Measurements from ENCODE around the gene KEL. TPM values are rescaled to one million over a fixed set of nuclear protein-coding genes. Genes with fewer than 3 reads are reported as not detected.

The KEL gene
- total RNA-seq, 1 experiment from 2014 or later, result 0.91 TPM

- Histone ChIP-seq H3K36me3 (ENCODE audit: control insufficient read depth in 1 of 2, insufficient read depth in 2 of 2, low read length in 2 of 2) (no peaks in the 10 kb centered on the region), H2AFZ (ENCODE audit: low read depth, low read length, poor library complexity, severe bottlenecking) (peak overlapping the region; percentile 99), H3K4me2 (ENCODE audit: low read length) (peak overlapping the region; percentile 77), H4K20me1 (ENCODE audit: insufficient read depth) (no peaks in the 10 kb centered on the region), H3K9me3 (ENCODE audit: control insufficient read depth in 1 of 2, insufficient read depth in 1 of 2, low read depth in 1 of 2, low read length in 2 of 2) (no peaks in the 10 kb centered on the region), H3K4me1 (ENCODE audit: control insufficient read depth in 1 of 2, insufficient read depth in 2 of 2, low read length in 2 of 2) (peaks cover 0 to 8% of the 10 kb centered on the region in 2 experiments; a peak in 1 of 4 replicates), H3K27me3 (ENCODE audit: insufficient read depth, low read length) (no peaks in the 10 kb centered on the region), H3K27ac (ENCODE audit: low read depth, low read length) (no peak overlapping the region), H3K9ac (ENCODE audit: low read length) (0 out of 2 replicates have a peak overlapping the region, but pooled peaks have one; percentile 22), H3K9me2 (ENCODE audit: insufficient read depth) (no peaks in the 10 kb centered on the region), H3K4me3 (replicated peaks in 1 of 2; ENCODE audit: low read depth in 1 of 2, low read length in 2 of 2) (peak overlapping the region; percentile 11 to 50; a peak in 3 of 4 replicates), H3K79me2 (ENCODE audit: insufficient read depth, low read length) (no peaks in the 10 kb centered on the region)
- RAD21 ChIA-PET (ENCODE audit: low non-redundant PET in 1 of 2, low total read pairs in 2 of 2, uncharacterized antibody in 2 of 2, unreplicated experiment in 2 of 2), result interaction anchor here (0.9 to 1.8 kb wide), 3 partner anchors 131 to 212 kb away, joined by 3 to 10 read pairs (median 5); no protein-coding TSS in a partner anchor
- DNase-seq (ENCODE audit: low read depth, low spot score), result peak; percentile 36
- CTCF ChIA-PET, result interaction anchor here (0.7 to 18.9 kb wide), 20 partner anchors 8 to 446 kb away, joined by 3 to 331 read pairs (median 6); partner anchors contain the start of genes EPHB6 and TRPV6
- peak; percentile 51 for ATAC-seq
- POLR2A ChIA-PET, result no interaction called here
- BruUV-seq (replicated peaks), result no TSS peak
- intact Hi-C loops (cut with micrococcal nuclease), result loop anchor here (1.0 to 10.0 kb wide), 6 partner anchors 123 to 491 kb away; no protein-coding TSS in a partner anchor
- TF ChIP-seq POLR2AphosphoS5 (IDR thresholded peaks at IDR 0.05; ENCODE audit: low read depth, low read length), result no peak
- peak; percentile 34; the same call in 1 of the 2 replicates for TF ChIP-seq CBX3 (IDR thresholded peaks at IDR 0.05; ENCODE audit: low read depth)
- TF ChIP-seq, protein P1, sequence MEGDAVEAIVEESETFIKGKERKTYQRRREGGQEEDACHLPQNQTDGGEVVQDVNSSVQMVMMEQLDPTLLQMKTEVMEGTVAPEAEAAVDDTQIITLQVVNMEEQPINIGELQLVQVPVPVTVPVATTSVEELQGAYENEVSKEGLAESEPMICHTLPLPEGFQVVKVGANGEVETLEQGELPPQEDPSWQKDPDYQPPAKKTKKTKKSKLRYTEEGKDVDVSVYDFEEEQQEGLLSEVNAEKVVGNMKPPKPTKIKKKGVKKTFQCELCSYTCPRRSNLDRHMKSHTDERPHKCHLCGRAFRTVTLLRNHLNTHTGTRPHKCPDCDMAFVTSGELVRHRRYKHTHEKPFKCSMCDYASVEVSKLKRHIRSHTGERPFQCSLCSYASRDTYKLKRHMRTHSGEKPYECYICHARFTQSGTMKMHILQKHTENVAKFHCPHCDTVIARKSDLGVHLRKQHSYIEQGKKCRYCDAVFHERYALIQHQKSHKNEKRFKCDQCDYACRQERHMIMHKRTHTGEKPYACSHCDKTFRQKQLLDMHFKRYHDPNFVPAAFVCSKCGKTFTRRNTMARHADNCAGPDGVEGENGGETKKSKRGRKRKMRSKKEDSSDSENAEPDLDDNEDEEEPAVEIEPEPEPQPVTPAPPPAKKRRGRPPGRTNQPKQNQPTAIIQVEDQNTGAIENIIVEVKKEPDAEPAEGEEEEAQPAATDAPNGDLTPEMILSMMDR (IDR thresholded peaks at IDR 0.05 in 2 of 3, conservative IDR thresholded peaks at IDR 0.05 in 1 of 3; ENCODE audit: borderline replicate concordance in 1 of 3, insufficient read depth in 1 of 3, low read depth in 2 of 3, low read length in 2 of 3), result peak; percentile 63 to 80 (median 79)
- no peak for TF ChIP-seq TCF7L2 (IDR thresholded peaks at IDR 0.05; ENCODE audit: borderline replicate concordance, extremely low read depth, insufficient read depth, insufficient read length)
- TF ChIP-seq ZBTB33 (IDR thresholded peaks at IDR 0.05; ENCODE audit: extremely low read depth, insufficient replicate concordance, low read length), result no peak
- TF ChIP-seq, protein P2, sequence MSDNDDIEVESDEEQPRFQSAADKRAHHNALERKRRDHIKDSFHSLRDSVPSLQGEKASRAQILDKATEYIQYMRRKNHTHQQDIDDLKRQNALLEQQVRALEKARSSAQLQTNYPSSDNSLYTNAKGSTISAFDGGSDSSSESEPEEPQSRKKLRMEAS (IDR thresholded peaks at IDR 0.05), result no peak
- TF ChIP-seq YY1 (IDR thresholded peaks at IDR 0.05; ENCODE audit: extremely low read depth, insufficient replicate concordance, low read depth, low read length), result peak; percentile 91
- no peak for TF ChIP-seq ELF1 (IDR thresholded peaks at IDR 0.05; ENCODE audit: borderline replicate concordance, low read depth)
- TF ChIP-seq EGR1 (IDR thresholded peaks at IDR 0.05; ENCODE audit: low read depth), result no peak
- TF ChIP-seq FOSL1 (IDR thresholded peaks at IDR 0.05; ENCODE audit: low read depth), result no peak
- TF ChIP-seq RAD21 (IDR thresholded peaks at IDR 0.05; ENCODE audit: low read depth), result peak; percentile 67
- no peak for TF ChIP-seq EZH2 (IDR thresholded peaks at IDR 0.05)
- no peak for TF ChIP-seq SIN3A (IDR thresholded peaks at IDR 0.05; ENCODE audit: low read depth)
- no peak for TF ChIP-seq SP1 (IDR thresholded peaks at IDR 0.05; ENCODE audit: low read depth)
- no peak for TF ChIP-seq SRF (IDR thresholded peaks at IDR 0.05; ENCODE audit: low read depth)
- TF ChIP-seq JUND (IDR thresholded peaks at IDR 0.05), result no peak
- TF ChIP-seq ZNF274 (IDR thresholded peaks at IDR 0.05; ENCODE audit: low read depth, low read length), result no peak
- no peak for TF ChIP-seq CEBPB (IDR thresholded peaks at IDR 0.05; ENCODE audit: low read depth)
- TF ChIP-seq POLR2A (IDR thresholded peaks at IDR 0.05; ENCODE audit: borderline replicate concordance, extremely low read depth, insufficient read depth, insufficient read length), result no peak
- TF ChIP-seq ATF3 (IDR thresholded peaks at IDR 0.05), result no peak
- TF ChIP-seq EZH2phosphoT487 (IDR thresholded peaks at IDR 0.05; ENCODE audit: borderline replicate concordance), result no peak
Measured at GRCh38 chr7:143003393-143004051, 41.4 kb upstream of the KEL start.

Measured in HCT116 (cell line).